K562 (cell line): ENCODE data around the gene BTBD2. TPM values are rescaled to one million over a fixed set of nuclear protein-coding genes. Genes with fewer than 3 reads are reported as not detected.
A peak's percentile ranks its signal among the peaks of the same experiment; 100 is the strongest.

Experiments used
- BHLHE40 ChIP-seq: IDR thresholded peaks from 2 replicates; pipeline ENCODE4 v1.6.1; 2011; ENCODE audit warnings: low read length, improper control_type of control experiment
- BRD4 ChIP-seq: fragments of 200-600 bp; sonication (generic); IDR thresholded peaks from 2 replicates; pipeline ENCODE4 v1.6.1; 2017; ENCODE audit warnings: inconsistent platforms
- COPS2 ChIP-seq: fragments of 450-650 bp; conservative IDR thresholded peaks from 2 replicates; pipeline ENCODE4 v1.6.1; 2016; ENCODE audit warnings: mild to moderate bottlenecking, moderate library complexity
- CREB1 ChIP-seq, 2 experiments: sonication (generic) in 1 of 2; formaldehyde crosslinking in 1 of 2; IDR thresholded peaks; 2 replicates each; pipeline versions ENCODE4 v1.6.1 to v1.8.0; 2012 to 2022; ENCODE audit warnings: inconsistent platforms in 1 of 2, mild to moderate bottlenecking in 1 of 2, missing genetic modification reagents in 1 of 2, moderate library complexity in 1 of 2
- EGR1 ChIP-seq: fragments of 450-650 bp; conservative IDR thresholded peaks from 2 replicates; pipeline ENCODE4 v1.6.1; 2017; ENCODE audit warnings: mild to moderate bottlenecking
- ELF2 ChIP-seq: fragments of 250-450 bp; sonication (Bioruptor Pico); IDR thresholded peaks from 2 replicates; pipeline ENCODE4 v1.5.0; 2021; ENCODE audit warnings: mild to moderate bottlenecking
- ERF ChIP-seq: fragments of 450-650 bp; formaldehyde crosslinking; IDR thresholded peaks from 2 replicates; pipeline ENCODE4 v1.4.0; 2020; ENCODE audit warnings: mild to moderate bottlenecking, mixed read lengths
- FOS ChIP-seq: IDR thresholded peaks from 3 replicates; pipeline ENCODE4 v1.6.1; 2011; ENCODE audit not compliant: insufficient read length; ENCODE audit errors: extremely low read depth
- HNRNPLL ChIP-seq: fragments of 200-400 bp; formaldehyde crosslinking; IDR thresholded peaks from 2 replicates; pipeline ENCODE4 v1.6.1; 2017; ENCODE audit warnings: low read length, low read depth, mild to moderate bottlenecking; ENCODE audit not compliant: poor library complexity, severe bottlenecking
- KAT2B ChIP-seq: IDR thresholded peaks from one replicate; pipeline ENCODE4 v1.6.1; 2012; ENCODE audit warnings: low read depth, mild to moderate bottlenecking, control low read depth, inconsistent platforms, low read length, moderate library complexity
- NONO ChIP-seq, 2 experiments: fragments of 200-400 bp in 1 of 2; fragments of 450-650 bp in 1 of 2; formaldehyde crosslinking in 1 of 2; IDR thresholded peaks; 2 replicates each; pipeline ENCODE4 v1.6.1; 2017; ENCODE audit warnings: low read depth in 2 of 2, mild to moderate bottlenecking in 2 of 2, moderate library complexity in 2 of 2, low read length in 1 of 2
- PHB ChIP-seq: fragments of 250-450 bp; sonication (Bioruptor Pico); IDR thresholded peaks from 2 replicates; pipeline ENCODE4 v1.5.0; 2021
- PHF8 ChIP-seq: fragments of 200-600 bp; sonication (generic); IDR thresholded peaks from 2 replicates; pipeline ENCODE4 v1.6.1; 2012; ENCODE audit warnings: mixed run types, mild to moderate bottlenecking, inconsistent platforms, low read length, moderate library complexity, borderline replicate concordance
- PML ChIP-seq: IDR thresholded peaks from 2 replicates; pipeline ENCODE4 v1.6.1; 2012; ENCODE audit warnings: low read length, inconsistent platforms
- RBBP5 ChIP-seq: fragments of 200-600 bp; sonication (generic); IDR thresholded peaks from 2 replicates; pipeline ENCODE4 v1.6.1; 2012; ENCODE audit warnings: borderline replicate concordance, mild to moderate bottlenecking, low read length, control low read depth, inconsistent platforms; ENCODE audit not compliant: insufficient read depth, poor library complexity, severe bottlenecking
- RHOXF2B ChIP-seq: fragments of 250-450 bp; sonication (Bioruptor Pico); conservative IDR thresholded peaks from 2 replicates; pipeline ENCODE4 v1.5.1; 2021
- SIN3A ChIP-seq, 2 experiments: fragments of 150-350 bp in 1 of 2; IDR thresholded peaks; 2 replicates each; pipeline ENCODE4 v1.6.1; 2011 to 2016; ENCODE audit warnings: borderline replicate concordance in 2 of 2, low read depth in 2 of 2, low read length in 2 of 2, mild to moderate bottlenecking in 2 of 2, moderate library complexity in 2 of 2; ENCODE audit not compliant: control insufficient read depth in 1 of 2
- SMAD4 ChIP-seq: fragments of 250-450 bp; sonication (Bioruptor Pico); conservative IDR thresholded peaks from 2 replicates; pipeline ENCODE4 v1.8.0; 2021; ENCODE audit warnings: inconsistent platforms, mild to moderate bottlenecking, moderate library complexity
- ZBTB7A ChIP-seq: IDR thresholded peaks from 2 replicates; pipeline ENCODE4 v1.6.1; 2011; ENCODE audit warnings: low read depth, mild to moderate bottlenecking, low read length, moderate library complexity, borderline replicate concordance; ENCODE audit not compliant: control insufficient read depth
- ZNF197 ChIP-seq: fragments of 200-800 bp; sonication (Bioruptor generic); IDR thresholded peaks from 2 replicates; pipeline ENCODE4 v1.6.1; 2016; ENCODE audit warnings: low read depth, missing genetic modification characterization, missing compliant biosample characterization
- ZNF24 ChIP-seq: fragments of 450-650 bp; IDR thresholded peaks from 2 replicates; pipeline ENCODE4 v1.6.1; 2016
- polyA plus RNA-seq, 8 experiments: library from polyadenylated mRNA; depleted of rRNA in 4 of 8; stranded (reverse) in 5 of 8; unstranded in 3 of 8; fragments of >200 nt; fragmentation: Nextera tagmentation in 2 of 8; fragmentation: Illumina TruSeq in 1 of 8; extraction: Ambion mirVana in 2 of 8; extraction: Trizol in 1 of 8; gene quantifications; 2 replicates each; pipeline versions ENCODE4 v1.2.1 to v1.2.3, GENCODE V29; 2011 to 2014; ENCODE audit warnings: inconsistent platforms in 1 of 8, missing spikeins in 1 of 8
- total RNA-seq, 7 experiments: library from RNA; depleted of rRNA in 6 of 7; stranded (reverse); fragments of >200 nt in 6 of 7; fragmentation: Illumina TruSeq in 2 of 7; extraction: Trizol in 2 of 7; gene quantifications; 2 replicates each; pipeline versions ENCODE4 v1.2.1 to v1.2.3, GENCODE V29; 2011 to 2021; ENCODE audit warnings: low replicate concordance in 1 of 7
- TF ChIP-seq, protein P1 (sequence below): sonication (generic); formaldehyde crosslinking; IDR thresholded peaks from 2 replicates; pipeline ENCODE4 v1.8.0; 2022; ENCODE audit warnings: missing genetic modification reagents, mild to moderate bottlenecking, borderline replicate concordance
- TF ChIP-seq, protein P2 (sequence below): fragments of 450-650 bp; formaldehyde crosslinking; IDR thresholded peaks from 2 replicates; pipeline ENCODE4 v1.4.0; 2020; ENCODE audit warnings: mild to moderate bottlenecking, moderate library complexity
- TF ChIP-seq, protein P3 (sequence below): fragments of 450-650 bp; IDR thresholded peaks from 2 replicates; pipeline ENCODE4 v1.6.1; 2014; ENCODE audit warnings: low read depth, mild to moderate bottlenecking, moderate library complexity, borderline replicate concordance

BTBD2 gene
- total and polyA plus RNA-seq, 9 of the 15 experiments (the other 6 are each of a cell fraction or from before 2014, with no cell fraction given) = 0.10 to 15.6 (median 6.9) TPM

DNA sequence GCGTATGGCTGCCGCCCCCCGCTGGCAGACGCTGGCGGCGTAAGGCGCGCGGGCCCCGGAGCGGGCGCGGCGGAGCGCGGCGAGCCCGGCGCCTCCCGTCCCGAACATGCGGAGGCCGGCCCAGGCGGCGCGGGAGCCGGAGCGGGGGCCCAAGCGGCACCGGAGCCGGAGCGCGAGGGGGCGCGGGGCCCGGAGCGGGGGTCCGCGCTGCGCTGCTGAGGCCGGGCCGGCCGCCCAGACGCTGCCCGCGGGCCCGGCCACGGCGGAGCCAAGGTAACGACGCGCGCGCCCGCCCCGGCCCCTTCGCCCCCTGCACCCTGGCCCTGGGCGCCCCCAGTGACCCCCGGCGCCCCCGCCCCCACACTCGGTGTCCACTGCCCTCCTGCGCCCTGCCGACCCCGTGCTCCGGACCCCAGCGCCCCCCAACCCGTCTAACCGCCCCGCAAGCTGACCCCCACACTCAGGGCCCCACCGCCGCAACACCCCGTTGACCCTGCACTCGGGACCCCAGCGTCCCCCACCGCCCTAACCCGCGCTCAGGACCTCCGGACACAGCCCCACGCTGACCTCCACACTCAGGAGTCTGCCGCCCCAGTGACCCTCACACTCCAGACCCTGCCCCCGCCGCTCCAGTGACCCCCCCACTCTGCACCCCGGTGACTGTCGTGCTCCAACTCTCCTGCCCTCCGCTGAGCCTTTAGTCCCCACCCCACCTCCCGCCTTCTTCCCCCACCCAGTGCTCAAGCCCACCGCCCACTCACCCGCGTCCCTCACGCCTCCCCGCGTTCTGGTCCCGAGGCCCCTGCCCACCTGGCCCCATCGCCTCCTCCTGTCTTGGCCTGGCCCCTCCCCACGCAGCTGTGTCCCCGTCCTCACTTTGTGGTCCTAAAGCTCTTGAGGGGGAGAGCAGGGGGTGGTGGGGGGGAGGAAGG lies 74.1 kb downstream of the BTBD2 start, which contains the start of gene CSNK1G2 (continued):
- no peak for TF ChIP-seq RHOXF2B
- TF ChIP-seq RBBP5 = peak; percentile 35
- no peak for TF ChIP-seq ELF2 (CRISPR knock-in tag)
- TF ChIP-seq SIN3A (IDR thresholded peaks at IDR 0.05; ENCODE audit: borderline replicate concordance in 2 of 2, control insufficient read depth in 1 of 2, low read depth in 2 of 2, low read length in 2 of 2) = 0 out of 4 replicates have a peak, but pooled peaks of 1 of the 2 experiments have one; percentile 5
- no peak for TF ChIP-seq BRD4
- peak; percentile 36; the same call in 1 of the 2 replicates for TF ChIP-seq ZNF24
- no peak for TF ChIP-seq FOS
- no peak for TF ChIP-seq KAT2B
- no peak for TF ChIP-seq PML
- TF ChIP-seq PHB (CRISPR knock-in tag) = no peak
- peak; percentile 17; the same call in 1 of the 2 replicates for TF ChIP-seq PHF8
- TF ChIP-seq, protein P1, sequence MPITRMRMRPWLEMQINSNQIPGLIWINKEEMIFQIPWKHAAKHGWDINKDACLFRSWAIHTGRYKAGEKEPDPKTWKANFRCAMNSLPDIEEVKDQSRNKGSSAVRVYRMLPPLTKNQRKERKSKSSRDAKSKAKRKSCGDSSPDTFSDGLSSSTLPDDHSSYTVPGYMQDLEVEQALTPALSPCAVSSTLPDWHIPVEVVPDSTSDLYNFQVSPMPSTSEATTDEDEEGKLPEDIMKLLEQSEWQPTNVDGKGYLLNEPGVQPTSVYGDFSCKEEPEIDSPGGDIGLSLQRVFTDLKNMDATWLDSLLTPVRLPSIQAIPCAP (CRISPR knock-in tag) = no peak
- TF ChIP-seq, protein P2, sequence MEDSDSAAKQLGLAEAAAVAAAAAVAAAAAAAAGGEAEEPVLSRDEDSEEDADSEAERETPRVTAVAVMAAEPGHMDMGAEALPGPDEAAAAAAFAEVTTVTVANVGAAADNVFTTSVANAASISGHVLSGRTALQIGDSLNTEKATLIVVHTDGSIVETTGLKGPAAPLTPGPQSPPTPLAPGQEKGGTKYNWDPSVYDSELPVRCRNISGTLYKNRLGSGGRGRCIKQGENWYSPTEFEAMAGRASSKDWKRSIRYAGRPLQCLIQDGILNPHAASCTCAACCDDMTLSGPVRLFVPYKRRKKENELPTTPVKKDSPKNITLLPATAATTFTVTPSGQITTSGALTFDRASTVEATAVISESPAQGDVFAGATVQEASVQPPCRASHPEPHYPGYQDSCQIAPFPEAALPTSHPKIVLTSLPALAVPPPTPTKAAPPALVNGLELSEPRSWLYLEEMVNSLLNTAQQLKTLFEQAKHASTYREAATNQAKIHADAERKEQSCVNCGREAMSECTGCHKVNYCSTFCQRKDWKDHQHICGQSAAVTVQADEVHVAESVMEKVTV = no peak
- TF ChIP-seq HNRNPLL = peak; percentile 86
- TF ChIP-seq ZNF197 = peak; percentile 46
- TF ChIP-seq COPS2 = no peak
- 0 out of 2 replicates have a peak, but pooled peaks have one; percentile 9 for TF ChIP-seq ERF (CRISPR knock-in tag)
- peak; percentile 86 for TF ChIP-seq EGR1
- peak in 1 of 2 experiments; percentile 38; a peak in 1 of 4 replicates for TF ChIP-seq NONO (IDR thresholded peaks at IDR 0.05; ENCODE audit: low read depth in 2 of 2, low read length in 1 of 2)
- no peak for TF ChIP-seq CREB1 (IDR thresholded peaks at IDR 0.05)
- TF ChIP-seq CREB1 (CRISPR knock-in tag; IDR thresholded peaks at IDR 0.05) = 0 out of 2 replicates have a peak, but pooled peaks have one; percentile 25
- TF ChIP-seq, protein P3, sequence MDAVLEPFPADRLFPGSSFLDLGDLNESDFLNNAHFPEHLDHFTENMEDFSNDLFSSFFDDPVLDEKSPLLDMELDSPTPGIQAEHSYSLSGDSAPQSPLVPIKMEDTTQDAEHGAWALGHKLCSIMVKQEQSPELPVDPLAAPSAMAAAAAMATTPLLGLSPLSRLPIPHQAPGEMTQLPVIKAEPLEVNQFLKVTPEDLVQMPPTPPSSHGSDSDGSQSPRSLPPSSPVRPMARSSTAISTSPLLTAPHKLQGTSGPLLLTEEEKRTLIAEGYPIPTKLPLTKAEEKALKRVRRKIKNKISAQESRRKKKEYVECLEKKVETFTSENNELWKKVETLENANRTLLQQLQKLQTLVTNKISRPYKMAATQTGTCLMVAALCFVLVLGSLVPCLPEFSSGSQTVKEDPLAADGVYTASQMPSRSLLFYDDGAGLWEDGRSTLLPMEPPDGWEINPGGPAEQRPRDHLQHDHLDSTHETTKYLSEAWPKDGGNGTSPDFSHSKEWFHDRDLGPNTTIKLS = no peak
- peak; percentile 58 for TF ChIP-seq BHLHE40
- peak; percentile 6; the same call in 1 of the 2 replicates for TF ChIP-seq SMAD4
- TF ChIP-seq ZBTB7A = peak; percentile 61
